Endothelial cell of umbilical vein (primary cell): ENCODE data around the gene ALDH1L2.

Experiments
- EZH2 ChIP-seq: IDR thresholded peaks from 2 replicates; pipeline ENCODE4 v1.6.1; 2012; ENCODE audit warnings: borderline replicate concordance, low read depth, mild to moderate bottlenecking, moderate library complexity, low read length, inconsistent platforms; ENCODE audit not compliant: severe bottlenecking
- POLR2A ChIP-seq: IDR thresholded peaks from 2 replicates; pipeline ENCODE4 v1.6.1; 2012; ENCODE audit warnings: low read depth, mild to moderate bottlenecking, control low read depth, low read length
- TF ChIP-seq, protein P1 (sequence below), 2 donors: IDR thresholded peaks; 1 replicate in 1 of 2; 2 replicates in 1 of 2; pipeline ENCODE4 v1.5.1; 2011; ENCODE audit warnings: low read length in 2 of 2, mild to moderate bottlenecking in 2 of 2, moderate library complexity in 2 of 2, control low read depth in 1 of 2, inconsistent platforms in 1 of 2, low read depth in 1 of 2; ENCODE audit not compliant: insufficient read depth in 1 of 2; ENCODE audit errors: extremely low read depth in 1 of 2

DNA sequence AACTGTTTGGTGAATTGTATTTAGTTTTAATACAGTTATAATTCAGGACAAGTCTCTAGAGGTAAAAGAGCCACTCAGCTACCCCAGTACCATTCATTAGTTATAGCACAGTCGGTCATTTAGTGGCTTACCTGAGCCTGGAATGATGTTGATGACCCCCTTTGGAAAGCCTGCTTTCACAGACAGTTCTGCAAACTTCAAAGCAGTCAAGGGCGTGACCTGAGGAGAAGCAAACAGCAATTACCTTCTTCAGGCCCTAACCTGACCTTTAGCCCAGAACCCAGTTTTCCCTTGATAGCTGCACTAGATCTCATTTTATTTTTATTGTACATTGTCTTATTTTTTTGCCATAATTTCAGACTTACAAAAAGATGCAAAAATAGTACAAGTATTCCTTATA lies 43.8 kb downstream of the ALDH1L2 start:
- TF ChIP-seq, protein P1, sequence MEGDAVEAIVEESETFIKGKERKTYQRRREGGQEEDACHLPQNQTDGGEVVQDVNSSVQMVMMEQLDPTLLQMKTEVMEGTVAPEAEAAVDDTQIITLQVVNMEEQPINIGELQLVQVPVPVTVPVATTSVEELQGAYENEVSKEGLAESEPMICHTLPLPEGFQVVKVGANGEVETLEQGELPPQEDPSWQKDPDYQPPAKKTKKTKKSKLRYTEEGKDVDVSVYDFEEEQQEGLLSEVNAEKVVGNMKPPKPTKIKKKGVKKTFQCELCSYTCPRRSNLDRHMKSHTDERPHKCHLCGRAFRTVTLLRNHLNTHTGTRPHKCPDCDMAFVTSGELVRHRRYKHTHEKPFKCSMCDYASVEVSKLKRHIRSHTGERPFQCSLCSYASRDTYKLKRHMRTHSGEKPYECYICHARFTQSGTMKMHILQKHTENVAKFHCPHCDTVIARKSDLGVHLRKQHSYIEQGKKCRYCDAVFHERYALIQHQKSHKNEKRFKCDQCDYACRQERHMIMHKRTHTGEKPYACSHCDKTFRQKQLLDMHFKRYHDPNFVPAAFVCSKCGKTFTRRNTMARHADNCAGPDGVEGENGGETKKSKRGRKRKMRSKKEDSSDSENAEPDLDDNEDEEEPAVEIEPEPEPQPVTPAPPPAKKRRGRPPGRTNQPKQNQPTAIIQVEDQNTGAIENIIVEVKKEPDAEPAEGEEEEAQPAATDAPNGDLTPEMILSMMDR (IDR thresholded peaks at IDR 0.05; ENCODE audit: extremely low read depth in 1 of 2, insufficient read depth in 1 of 2, low read depth in 1 of 2, low read length in 2 of 2) = no peak
- TF ChIP-seq EZH2 (no peak), POLR2A (no peak)
